ENCODE data around the gene LCN6. TPM values are rescaled to one million over a fixed set of nuclear protein-coding genes. Genes with fewer than 3 reads are reported as not detected.

LCN6 gene
- total RNA-seq, 2 experiments from 2014 or later = not detected

DNA sequence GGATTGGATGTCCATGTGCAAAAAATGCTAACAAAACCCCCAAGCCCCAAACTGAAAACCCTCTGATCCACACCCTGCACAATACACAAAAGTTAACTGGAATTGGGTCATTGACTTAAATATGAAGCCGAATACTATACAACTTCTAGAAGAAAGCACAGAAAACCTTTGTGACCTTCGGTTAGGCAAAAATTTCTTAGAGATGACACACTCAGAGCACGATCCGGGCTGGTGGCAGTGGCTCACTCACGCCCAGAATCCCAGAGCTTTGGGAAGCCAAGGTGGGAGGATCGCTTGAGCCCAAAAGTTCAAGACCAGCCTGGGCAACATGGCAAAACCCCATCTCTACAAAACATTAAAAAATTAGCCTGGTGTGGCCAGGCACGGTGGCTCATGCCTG is 37.8 kb downstream of the LCN6 start:
- Histone ChIP-seq H3K4me3 (ENCODE audit: low read length) (no peak overlapping the region), H3K27me3 (ENCODE audit: control insufficient read depth in 1 of 2, insufficient read depth in 2 of 2, low read length in 2 of 2) (peaks cover 37% of the 10 kb centered on the region in 2 experiments), H3K36me3 (ENCODE audit: insufficient read depth, low read length) (no peaks in the 10 kb centered on the region), H3K9me3 (ENCODE audit: control insufficient read depth in 1 of 2, insufficient read depth in 1 of 2, low read length in 2 of 2) (peaks cover 0 to 18% of the 10 kb centered on the region in 2 experiments), H3K4me1 (ENCODE audit: insufficient read depth, low read length) (peaks cover 14% of the 10 kb centered on the region), H3K27ac (ENCODE audit: low read depth in 1 of 2, low read length in 2 of 2) (no peak overlapping the region)
- no peak for ATAC-seq (ENCODE audit: poor library complexity)
- DNase-seq = no peak
- Mint-ChIP-seq H3K27me3 (peaks cover 45% of the 10 kb centered on the region), H3K36me3 (ENCODE audit: low read depth) (no peaks in the 10 kb centered on the region), H3K4me1 (ENCODE audit: low read depth) (no peaks in the 10 kb centered on the region), H3K9me3 (no peaks in the 10 kb centered on the region), H3K4me3 (no peak overlapping the region), H3K27ac (no peak overlapping the region)
- CTCF ChIA-PET = no interaction called here
- POLR2A ChIA-PET = no interaction called here
- TF ChIP-seq, protein P1, sequence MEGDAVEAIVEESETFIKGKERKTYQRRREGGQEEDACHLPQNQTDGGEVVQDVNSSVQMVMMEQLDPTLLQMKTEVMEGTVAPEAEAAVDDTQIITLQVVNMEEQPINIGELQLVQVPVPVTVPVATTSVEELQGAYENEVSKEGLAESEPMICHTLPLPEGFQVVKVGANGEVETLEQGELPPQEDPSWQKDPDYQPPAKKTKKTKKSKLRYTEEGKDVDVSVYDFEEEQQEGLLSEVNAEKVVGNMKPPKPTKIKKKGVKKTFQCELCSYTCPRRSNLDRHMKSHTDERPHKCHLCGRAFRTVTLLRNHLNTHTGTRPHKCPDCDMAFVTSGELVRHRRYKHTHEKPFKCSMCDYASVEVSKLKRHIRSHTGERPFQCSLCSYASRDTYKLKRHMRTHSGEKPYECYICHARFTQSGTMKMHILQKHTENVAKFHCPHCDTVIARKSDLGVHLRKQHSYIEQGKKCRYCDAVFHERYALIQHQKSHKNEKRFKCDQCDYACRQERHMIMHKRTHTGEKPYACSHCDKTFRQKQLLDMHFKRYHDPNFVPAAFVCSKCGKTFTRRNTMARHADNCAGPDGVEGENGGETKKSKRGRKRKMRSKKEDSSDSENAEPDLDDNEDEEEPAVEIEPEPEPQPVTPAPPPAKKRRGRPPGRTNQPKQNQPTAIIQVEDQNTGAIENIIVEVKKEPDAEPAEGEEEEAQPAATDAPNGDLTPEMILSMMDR (IDR thresholded peaks at IDR 0.05) = no peak
- intact Hi-C loops (cut with DNase I, micrococcal nuclease) = no loop called here

DNA sequence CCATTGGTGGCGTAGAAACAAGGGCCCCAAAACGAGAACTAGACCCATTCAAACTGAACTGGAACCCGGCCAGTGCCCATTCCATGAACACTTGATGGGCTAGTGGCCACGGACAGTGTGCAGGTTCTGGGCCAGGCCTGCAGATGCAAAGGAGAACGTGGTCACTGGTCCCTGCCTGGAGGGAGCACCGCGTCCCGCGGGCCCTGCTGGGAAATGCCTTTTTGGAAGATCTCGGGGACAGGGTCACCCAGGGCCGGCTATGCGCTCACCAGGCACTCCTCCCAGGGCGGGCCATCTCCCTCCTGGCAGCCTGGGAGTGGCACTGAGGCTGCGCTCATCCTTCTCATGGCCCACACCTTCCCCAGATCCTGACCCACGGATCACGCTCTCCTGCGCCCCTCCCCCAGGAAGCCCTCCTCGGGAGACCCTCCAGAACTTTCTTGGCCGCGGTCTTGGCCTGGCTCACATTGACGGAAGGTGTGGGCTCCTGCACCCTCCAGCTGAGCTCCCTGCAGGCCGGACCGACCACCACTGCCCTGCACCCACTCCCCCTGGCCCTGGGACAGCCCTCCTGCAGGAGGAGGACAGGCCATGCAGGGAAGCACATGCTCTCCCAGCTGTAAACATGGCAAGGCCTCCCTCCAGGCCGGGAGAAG is 38.7 kb downstream of the LCN6 start:
- intact Hi-C loops (cut with DNase I, micrococcal nuclease) = no loop called here
- Histone ChIP-seq H3K4me3 (ENCODE audit: low read length) (no peak overlapping the region), H3K27ac (ENCODE audit: low read depth in 1 of 2, low read length in 2 of 2) (no peak overlapping the region), H3K9me3 (ENCODE audit: control insufficient read depth in 1 of 2, insufficient read depth in 1 of 2, low read length in 2 of 2) (peaks cover 0 to 17% of the 10 kb centered on the region in 2 experiments), H3K27me3 (ENCODE audit: control insufficient read depth in 1 of 2, insufficient read depth in 2 of 2, low read length in 2 of 2) (peaks cover 33 to 36% of the 10 kb centered on the region in 2 experiments), H3K4me1 (ENCODE audit: insufficient read depth, low read length) (peaks cover 14% of the 10 kb centered on the region), H3K36me3 (ENCODE audit: insufficient read depth, low read length) (no peaks in the 10 kb centered on the region)
- no peak overlapping the region for H3K27ac Mint-ChIP-seq
- TF ChIP-seq, protein P1 (IDR thresholded peaks at IDR 0.05) = no peak
- no peaks in the 10 kb centered on the region for H3K9me3 Mint-ChIP-seq
- ATAC-seq (ENCODE audit: poor library complexity) (no peak), DNase-seq (no peak)
- H3K4me1 Mint-ChIP-seq (ENCODE audit: low read depth) = no peaks in the 10 kb centered on the region
- ChIA-PET POLR2A (no interaction called here), CTCF (no interaction called here)
- peaks cover 44% of the 10 kb centered on the region for H3K27me3 Mint-ChIP-seq
- H3K4me3 Mint-ChIP-seq = no peak overlapping the region
- no peaks in the 10 kb centered on the region for H3K36me3 Mint-ChIP-seq (ENCODE audit: low read depth)

DNA sequence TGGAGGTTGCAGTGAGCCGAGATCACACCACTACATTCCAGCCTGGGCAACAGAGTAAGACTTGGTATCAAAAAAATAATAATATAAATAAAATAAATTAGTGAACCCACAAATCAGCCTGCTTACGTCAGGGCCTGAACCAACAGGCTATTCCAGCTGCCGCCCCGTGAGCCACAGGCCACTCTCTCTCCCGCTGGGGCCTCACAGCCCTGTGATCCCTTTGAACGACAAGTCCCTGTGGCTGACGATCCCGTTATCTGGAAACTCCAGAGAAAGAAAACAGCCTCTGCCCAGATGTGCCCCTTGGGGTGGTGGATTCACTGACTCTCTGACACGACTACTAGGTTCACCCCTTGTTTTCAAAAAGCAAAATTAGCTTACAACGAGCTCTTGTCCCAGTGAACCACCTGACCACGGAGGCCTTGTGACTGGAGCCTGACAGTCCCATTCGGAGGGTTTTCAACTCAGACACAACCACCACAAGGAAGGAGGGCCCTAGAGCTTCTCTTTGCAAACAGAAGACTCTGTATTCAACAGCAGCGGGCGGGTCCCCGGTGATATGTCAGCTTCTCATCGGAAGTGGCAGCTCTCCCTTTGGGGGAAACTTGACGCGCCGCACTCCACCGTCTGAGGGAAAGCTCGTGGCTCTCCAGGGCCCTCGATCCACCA is 40.3 kb downstream of the LCN6 start:
- H3K9me3 Mint-ChIP-seq = no peaks in the 10 kb centered on the region
- Histone ChIP-seq H3K4me1 (ENCODE audit: insufficient read depth, low read length) (peaks cover 11% of the 10 kb centered on the region), H3K27ac (ENCODE audit: low read depth in 1 of 2, low read length in 2 of 2) (no peak overlapping the region), H3K27me3 (ENCODE audit: control insufficient read depth in 1 of 2, insufficient read depth in 2 of 2, low read length in 2 of 2) (peaks cover 17 to 22% of the 10 kb centered on the region in 2 experiments), H3K9me3 (ENCODE audit: control insufficient read depth in 1 of 2, insufficient read depth in 1 of 2, low read length in 2 of 2) (peaks cover 0 to under 1% of the 10 kb centered on the region in 2 experiments), H3K36me3 (ENCODE audit: insufficient read depth, low read length) (no peaks in the 10 kb centered on the region), H3K4me3 (ENCODE audit: low read length) (no peak overlapping the region)
- TF ChIP-seq, protein P1 (IDR thresholded peaks at IDR 0.05) = no peak
- H3K27me3 Mint-ChIP-seq = peaks cover 30% of the 10 kb centered on the region
- ATAC-seq (ENCODE audit: poor library complexity) = no peak
- CTCF ChIA-PET = no interaction called here
- no peak for DNase-seq
- H3K27ac Mint-ChIP-seq = no peak overlapping the region
- no peaks in the 10 kb centered on the region for H3K4me1 Mint-ChIP-seq (ENCODE audit: low read depth)
- POLR2A ChIA-PET = no interaction called here
- no peak overlapping the region for H3K4me3 Mint-ChIP-seq
- intact Hi-C loops (cut with DNase I, micrococcal nuclease) = no loop called here
- H3K36me3 Mint-ChIP-seq (ENCODE audit: low read depth) = no peaks in the 10 kb centered on the region
